Bronchial epithelial cell (primary cell): Measurements from ENCODE around the gene SMDT1. TPM values are rescaled to one million over a fixed set of nuclear protein-coding genes. Genes with fewer than 3 reads are reported as not detected.

ENCODE experiments used
- DNase-seq: peaks from one replicate; pipeline ENCODE4 v3.0.0-alpha.2; 2010; ENCODE audit warnings: low read depth
- FAIRE-seq: peaks from 2 replicates; lab custom pipeline; 2011; peaks lifted over from hg19 to GRCh38; lab: Jason Lieb, UNC
- H3K27me3 ChIP-seq: 2 replicates; pipeline ENCODE4 v1.5.1; 2011; ENCODE audit warnings: low read length; ENCODE audit not compliant: control insufficient read depth, insufficient read depth
- H3K36me3 ChIP-seq: 2 replicates; pipeline ENCODE4 v1.5.1; 2011; ENCODE audit warnings: low read length; ENCODE audit not compliant: control insufficient read depth, insufficient read depth
- H3K4me3 ChIP-seq: 2 replicates; pipeline ENCODE4 v1.5.1; 2011; ENCODE audit warnings: mild to moderate bottlenecking, low read depth, low read length, control low read depth
- total RNA-seq: library from RNA; depleted of rRNA; stranded (reverse); fragments of >200 nt; gene quantifications from 2 replicates; pipeline ENCODE4 v1.2.1, GENCODE V29; 2014
- TF ChIP-seq, protein P1 (sequence below): IDR thresholded peaks from 2 replicates; pipeline ENCODE4 v1.5.1; 2011; ENCODE audit warnings: mild to moderate bottlenecking, moderate library complexity, low read length, control low read depth, inconsistent platforms; ENCODE audit not compliant: insufficient read depth, severe bottlenecking

SMDT1 gene
- total RNA-seq, 1 donor from 2014 or later = 5.5 TPM

DNA sequence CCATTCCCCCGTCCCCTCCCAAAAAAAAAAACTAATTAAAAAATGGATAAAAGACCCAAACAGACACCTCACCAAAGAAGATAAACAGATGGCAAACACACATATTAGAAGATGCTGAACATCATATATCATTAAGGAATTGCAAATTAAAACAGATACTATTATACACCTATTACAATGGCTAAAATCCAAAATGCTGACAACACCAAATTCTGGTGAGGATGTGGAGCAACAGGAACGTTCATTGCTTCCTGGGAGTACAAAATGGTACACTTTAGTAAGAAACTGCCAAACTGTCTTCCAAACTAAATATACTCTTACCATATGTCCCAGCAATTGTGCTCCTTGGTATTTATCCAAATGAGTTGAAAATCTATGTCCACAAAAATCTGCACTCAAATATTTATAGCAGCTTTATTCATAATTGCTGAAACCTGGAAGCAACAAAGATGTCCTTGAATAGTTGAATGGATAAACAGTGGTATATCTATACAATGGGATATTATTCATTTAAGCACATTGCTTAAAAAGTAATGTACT, 28.8 kb upstream of the SMDT1 start:
- TF ChIP-seq, protein P1, sequence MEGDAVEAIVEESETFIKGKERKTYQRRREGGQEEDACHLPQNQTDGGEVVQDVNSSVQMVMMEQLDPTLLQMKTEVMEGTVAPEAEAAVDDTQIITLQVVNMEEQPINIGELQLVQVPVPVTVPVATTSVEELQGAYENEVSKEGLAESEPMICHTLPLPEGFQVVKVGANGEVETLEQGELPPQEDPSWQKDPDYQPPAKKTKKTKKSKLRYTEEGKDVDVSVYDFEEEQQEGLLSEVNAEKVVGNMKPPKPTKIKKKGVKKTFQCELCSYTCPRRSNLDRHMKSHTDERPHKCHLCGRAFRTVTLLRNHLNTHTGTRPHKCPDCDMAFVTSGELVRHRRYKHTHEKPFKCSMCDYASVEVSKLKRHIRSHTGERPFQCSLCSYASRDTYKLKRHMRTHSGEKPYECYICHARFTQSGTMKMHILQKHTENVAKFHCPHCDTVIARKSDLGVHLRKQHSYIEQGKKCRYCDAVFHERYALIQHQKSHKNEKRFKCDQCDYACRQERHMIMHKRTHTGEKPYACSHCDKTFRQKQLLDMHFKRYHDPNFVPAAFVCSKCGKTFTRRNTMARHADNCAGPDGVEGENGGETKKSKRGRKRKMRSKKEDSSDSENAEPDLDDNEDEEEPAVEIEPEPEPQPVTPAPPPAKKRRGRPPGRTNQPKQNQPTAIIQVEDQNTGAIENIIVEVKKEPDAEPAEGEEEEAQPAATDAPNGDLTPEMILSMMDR = no peak
- no peak for FAIRE-seq
- Histone ChIP-seq H3K4me3 (no peak overlapping the region), H3K36me3 (no peaks in the 10 kb centered on the region), H3K27me3 (no peaks in the 10 kb centered on the region)
- DNase-seq = no peak

DNA sequence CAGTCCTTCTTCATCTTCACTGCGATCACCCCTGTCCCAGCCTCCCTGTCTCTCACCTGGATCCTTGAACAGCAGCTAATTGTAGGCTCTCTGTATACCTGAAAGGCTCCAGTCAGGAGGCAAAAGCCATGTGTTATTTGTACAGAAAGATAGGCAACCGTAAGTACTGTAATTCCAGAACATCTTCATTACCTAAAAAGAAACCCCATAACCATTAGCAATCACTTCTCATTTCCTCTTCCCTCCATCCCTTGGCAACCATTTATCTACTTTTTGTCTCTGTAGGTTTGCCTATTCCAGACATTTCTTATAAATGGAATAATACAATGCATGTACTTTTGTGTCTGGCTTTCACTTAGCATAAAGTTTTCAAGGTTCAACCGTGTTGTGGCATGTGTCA, 26.7 kb upstream of the SMDT1 start:
- FAIRE-seq (no peak), DNase-seq (no peak)
- Histone ChIP-seq H3K4me3 (no peak overlapping the region), H3K36me3 (no peaks in the 10 kb centered on the region), H3K27me3 (no peaks in the 10 kb centered on the region)
- TF ChIP-seq, protein P1 = no peak

DNA sequence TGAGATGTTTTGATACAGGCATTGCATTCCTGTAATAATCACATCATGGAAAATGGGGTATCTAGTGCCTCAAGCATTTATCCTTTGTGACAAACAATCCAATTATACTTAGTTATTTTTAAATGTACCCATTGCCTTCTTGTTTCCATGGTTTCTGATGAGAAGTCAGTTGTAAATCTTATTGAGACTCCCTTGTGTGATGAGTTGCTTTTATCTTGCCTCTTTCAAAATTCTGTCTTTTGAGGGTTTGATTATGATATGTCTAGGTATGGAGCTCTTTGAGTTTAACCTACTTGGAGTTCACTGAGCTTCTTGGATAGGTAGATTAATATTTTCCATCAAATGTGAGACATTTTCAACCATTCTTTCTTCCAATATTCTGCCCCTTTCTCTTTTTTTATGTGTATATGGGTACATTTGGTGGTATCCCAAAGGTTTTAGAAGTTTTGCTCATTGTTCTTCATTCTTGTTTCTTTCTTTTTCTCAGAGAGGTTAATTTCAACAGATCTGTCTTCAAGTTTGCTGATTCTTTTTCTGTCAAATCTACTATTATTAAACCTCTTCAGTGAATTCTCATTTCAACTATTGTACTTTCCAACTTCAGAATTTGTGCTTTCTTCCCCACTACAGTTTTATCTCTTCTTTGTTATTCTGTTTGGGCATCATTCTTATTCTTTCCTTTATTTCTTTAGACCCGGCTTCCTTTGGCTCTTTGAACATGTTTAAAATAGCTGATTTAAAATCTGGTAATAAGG, 22.6 kb upstream of the SMDT1 start:
- peaks cover 3% of the 10 kb centered on the region for H3K36me3 ChIP-seq
- TF ChIP-seq, protein P1 = no peak
- H3K4me3 ChIP-seq = no peak overlapping the region
- FAIRE-seq (no peak), DNase-seq (no peak)
- H3K27me3 ChIP-seq = no peaks in the 10 kb centered on the region

DNA sequence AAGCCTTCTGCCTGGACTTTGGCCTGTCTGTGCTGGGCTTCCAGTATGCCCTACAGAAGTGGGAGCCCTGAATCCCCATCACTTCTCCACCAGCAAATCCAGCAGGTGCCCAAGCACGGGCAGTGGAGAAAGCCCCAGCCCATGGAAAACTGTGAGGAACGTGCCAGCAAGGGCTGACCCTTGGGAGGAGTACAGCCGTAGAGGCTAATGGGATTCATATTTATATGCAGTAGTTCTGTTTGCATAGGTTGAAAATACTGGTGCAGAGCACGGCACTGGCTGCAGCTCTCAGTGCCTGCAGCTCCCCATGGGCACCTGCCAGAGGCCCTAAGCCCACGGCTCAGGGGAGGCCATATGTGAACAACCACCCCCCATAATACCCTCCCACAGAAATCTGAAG, 19.0 kb upstream of the SMDT1 start:
- Histone ChIP-seq H3K36me3 (peaks cover 3% of the 10 kb centered on the region), H3K4me3 (no peak overlapping the region), H3K27me3 (no peaks in the 10 kb centered on the region)
- DNase-seq = no peak
- TF ChIP-seq, protein P1 = no peak
- FAIRE-seq = no peak

DNA sequence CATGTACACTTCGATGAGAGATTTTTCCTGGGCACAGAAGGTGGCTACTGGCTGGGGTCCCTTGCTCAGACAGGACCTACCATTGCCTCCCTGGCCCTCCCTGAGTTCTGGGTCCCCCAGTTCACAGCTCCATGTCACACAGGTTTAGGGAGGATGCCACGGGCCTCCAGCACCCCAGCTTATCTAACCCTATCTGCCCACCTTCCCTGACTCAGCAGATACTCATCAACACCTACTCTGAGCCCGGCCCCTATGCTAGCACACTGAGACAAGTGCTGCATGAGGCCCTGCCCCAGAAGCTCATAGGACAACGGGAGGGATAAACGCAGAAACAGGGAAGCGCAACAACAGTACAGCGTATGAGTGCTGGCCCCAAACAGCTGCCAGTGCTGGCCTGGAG, 18.5 kb upstream of the SMDT1 start:
- FAIRE-seq = no peak
- Histone ChIP-seq H3K27me3 (no peaks in the 10 kb centered on the region), H3K4me3 (no peak overlapping the region), H3K36me3 (peaks cover 5% of the 10 kb centered on the region)
- TF ChIP-seq, protein P1 = no peak
- no peak for DNase-seq
